HuH-7.5 (cell line): ENCODE data around the gene PABPC3.
A peak's percentile ranks its signal among the peaks of the same experiment; 100 is the strongest.

Experiments
- DNase-seq: peaks from one replicate; pipeline ENCODE4 v3.0.0; 2011; ENCODE audit warnings: low spot score

The PABPC3 gene

DNA sequence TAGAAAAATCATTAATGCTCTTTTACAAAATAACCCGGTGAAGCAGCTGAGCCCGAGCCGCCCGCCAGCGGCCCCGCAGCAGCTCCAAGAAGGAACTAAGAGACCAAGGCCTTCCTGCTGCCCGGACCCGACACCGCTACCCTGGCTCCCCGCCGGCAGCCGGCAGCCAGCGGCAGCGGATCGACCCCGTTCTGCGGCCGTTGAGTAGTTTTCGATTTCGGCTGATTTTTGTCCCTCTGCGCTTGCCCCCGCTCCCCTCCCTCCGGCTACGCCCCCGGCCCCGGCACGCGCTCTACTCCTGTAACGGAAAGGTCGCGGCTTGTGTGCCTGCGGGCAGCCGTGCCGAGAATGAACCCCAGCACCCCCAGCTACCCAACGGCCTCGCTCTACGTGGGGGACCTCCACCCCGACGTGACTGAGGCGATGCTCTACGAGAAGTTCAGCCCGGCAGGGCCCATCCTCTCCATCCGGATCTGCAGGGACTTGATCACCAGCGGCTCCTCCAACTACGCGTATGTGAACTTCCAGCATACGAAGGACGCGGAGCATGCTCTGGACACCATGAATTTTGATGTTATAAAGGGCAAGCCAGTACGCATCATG, at the start of gene PABPC3:
PABPC3 (plus strand) TSS at position 286 of the 603 bp plus-strand sequence; CDS start at position 349, 63 bp downstream.
- DNase-seq, result no peak

DNA sequence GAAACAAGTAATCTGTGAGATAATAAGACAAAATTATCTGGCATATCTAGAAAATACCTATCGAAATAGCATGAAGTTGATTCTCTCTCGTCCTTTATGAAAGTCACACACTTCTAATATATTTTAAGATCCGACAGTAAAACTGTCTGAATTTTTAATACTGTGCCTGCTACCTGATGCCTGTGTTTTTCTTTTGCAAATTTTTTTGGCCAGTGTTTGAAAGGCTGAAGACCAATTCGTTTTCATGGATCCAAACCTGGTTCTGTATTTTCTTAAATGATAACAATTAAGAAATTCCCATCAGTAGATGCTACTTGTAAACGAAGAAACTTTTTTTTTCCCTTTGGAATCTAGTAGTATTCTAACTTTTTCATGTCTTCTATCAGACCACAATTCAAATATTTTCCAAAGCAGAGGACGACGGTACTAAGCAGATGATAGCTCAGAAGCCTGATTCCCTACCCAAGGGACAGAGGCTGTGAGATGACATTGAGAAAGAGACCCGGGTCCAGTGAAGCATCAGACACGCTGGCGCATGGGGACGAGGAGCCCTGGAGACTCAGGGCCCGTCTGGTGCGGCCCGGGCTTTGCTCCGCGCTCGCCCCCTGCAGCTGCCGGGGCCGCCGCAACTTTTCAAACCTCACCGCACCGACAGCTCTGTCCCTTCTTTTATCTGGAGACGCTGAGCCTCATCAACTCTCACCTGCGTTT, 49.5 kb upstream of the PABPC3 start:
- DNase-seq, result no peak

DNA sequence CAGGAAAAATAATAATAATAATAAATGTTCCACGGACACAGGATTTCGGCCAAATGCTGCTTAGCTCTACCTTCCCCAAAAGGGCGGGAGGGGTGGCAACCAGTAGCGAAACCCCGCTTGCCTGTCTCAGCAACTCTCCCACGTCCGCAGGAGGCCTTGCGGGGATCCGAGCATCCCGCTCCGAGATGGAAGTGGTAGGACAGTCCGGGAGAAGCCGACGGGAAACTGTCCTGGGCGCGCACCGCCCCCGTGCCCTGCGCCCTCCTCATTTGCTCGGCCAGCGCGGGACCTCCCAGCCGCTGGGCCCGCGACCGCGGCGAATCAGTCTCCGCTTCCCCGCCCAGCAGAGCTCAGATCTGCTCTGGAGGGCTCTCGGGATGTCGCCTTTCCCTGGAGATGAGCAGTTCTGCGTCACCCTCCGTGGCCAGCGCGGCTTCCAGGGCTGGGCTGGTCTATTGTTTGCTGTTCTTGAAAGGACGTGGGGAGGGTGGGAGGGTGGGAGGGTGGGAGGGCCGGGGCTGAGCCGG, 48.9 kb upstream of the PABPC3 start:
- DNase-seq, result no peak

DNA sequence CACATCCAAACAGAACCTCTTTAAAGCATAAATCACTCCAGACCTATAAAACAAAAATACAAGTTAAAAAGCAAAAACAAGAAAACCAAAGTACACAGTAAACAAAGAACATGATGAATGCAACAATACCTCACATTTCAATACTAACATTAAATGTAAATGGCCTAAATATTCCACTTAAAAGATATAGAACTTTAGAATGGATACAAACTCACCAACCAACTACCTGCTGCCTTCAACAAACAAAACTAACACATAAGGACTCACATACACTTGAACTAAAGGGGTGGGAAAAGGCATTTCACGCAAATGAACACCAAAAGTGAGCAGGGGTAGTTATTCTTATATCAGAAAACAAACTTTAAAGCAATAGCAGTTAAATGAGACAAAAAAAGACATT, 44.9 kb upstream of the PABPC3 start:
- no peak for DNase-seq

DNA sequence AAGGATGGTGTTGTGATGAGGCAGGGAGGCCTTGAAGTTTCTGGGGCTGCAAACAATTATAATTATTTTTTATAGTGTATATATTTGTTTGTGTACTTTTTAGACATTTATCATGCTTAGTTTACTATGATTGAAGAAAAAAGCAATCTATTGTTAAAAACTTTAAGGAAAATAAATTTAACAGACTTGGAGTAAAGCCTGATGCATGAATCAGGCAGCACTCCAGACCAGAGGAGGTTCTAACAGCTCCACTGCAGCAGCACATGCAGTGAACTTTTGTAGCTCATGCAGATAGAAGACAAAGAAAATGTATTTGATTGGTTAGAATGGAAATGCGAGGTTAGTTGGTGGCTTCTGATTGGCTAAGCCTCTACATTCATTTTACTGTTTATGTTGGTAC, 36.8 kb upstream of the PABPC3 start:
- DNase-seq, result no peak

DNA sequence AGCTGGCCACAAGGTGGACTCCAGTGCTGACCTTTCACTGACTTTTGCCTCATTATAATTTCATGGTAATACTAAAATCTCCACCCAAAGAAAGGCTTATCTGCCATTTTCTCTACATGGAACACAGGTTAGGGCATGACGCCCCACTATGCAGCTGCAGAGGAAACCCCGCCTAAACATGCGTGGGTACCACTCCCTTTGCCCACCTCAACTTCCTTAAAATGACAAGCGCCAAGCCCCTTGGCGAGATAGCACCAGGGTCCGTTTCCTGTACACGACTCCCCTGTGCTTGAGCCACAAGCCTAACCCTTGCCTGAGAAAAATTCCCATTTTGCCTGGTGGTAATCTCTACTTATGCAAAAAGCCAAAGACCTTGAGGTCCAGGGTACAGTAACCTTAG, 36.0 kb upstream of the PABPC3 start:
- no peak for DNase-seq

DNA sequence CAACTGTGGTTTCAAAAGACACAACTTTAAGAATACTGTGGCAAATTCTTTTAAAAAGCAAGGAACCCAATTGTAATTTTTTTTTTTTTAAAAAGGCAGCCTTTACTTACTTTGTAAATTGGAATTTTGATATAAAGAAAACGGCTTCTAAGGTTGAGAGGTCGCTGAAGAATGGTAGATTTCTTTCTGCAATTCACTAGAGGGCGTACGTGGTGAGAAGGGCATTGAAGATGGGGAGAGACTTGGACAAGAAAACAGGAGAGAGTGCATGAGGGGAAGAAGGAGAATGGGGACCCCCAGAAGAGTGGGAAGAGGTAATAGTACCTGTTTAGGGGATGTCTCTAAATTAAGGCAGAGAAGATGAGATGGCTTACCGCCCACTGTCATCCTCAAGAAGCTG, 33.5 kb upstream of the PABPC3 start:
- no peak for DNase-seq

DNA sequence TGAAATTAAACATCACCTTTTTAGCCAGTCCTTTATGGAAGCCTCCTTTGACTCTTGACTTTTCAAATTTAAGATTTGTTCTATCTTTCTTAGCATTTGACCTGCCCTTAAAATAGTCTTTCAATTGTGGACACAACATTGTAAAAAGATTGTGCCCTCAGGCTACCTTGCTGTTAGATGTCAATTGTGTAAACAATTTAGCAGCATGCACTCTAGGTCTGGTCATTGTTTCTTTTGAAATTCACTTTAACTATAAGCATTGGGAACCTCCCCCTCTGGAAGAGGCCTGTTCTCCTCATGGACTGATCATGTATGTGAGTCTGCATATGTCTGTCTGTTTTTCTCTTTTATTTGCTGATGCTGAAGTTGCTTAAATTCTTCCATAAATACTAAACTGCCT, 31.5 kb upstream of the PABPC3 start:
- DNase-seq, result no peak

DNA sequence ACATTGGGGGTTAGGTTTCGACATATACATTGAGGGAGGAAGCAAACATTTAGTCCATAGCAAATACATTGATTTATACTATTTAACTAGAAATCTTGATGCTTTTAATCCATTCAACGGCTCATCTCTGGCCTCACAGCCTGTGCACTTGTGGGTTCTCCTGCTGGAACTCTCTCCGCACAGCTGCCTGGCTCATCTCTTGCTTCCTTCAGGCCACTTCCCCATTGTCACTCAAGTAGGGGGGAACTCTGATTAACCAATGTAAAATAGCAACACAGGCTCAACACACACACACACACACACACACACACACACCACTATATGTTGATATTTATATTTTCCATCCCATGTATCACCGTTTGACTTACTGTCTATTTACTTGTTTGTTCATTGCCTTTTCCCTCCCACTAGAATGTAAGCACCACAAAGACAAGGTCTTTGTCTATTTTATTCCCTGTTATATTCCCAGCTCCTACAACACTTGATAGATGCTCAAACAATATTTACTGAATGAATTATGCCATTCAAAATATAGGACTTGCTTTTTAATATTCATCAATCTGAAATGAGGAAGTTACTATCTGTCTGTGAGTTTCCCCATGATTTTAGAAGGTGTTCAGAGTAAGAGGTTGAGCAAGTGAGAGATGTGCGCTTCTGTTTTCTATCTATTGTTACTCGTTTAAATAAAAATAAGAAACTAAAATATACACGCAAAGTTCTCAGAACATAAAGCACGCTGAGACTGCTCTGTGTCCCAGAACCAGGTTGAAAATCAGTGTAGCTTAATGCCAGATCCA, 29.8 kb upstream of the PABPC3 start:
- no peak for DNase-seq

DNA sequence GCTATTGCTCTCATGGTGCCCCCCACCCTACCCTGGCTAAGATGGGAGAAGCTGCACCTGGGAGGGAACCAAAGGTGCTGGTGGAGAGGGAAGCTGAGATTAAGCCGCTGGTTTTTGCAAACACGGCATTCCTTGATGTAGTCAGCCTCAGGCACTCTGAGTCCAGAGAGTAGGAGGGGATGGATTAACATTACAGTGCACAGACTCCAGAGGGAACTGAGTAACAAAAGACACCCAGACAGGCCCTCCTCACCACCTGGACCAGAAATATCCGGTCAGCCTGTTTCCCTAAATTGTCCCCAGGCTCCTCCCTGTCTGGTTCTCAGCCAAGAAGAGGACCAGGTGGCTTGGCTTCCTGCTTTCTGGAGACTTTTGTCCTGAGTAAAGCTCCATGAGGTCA, 28.9 kb upstream of the PABPC3 start:
- no peak for DNase-seq

DNA sequence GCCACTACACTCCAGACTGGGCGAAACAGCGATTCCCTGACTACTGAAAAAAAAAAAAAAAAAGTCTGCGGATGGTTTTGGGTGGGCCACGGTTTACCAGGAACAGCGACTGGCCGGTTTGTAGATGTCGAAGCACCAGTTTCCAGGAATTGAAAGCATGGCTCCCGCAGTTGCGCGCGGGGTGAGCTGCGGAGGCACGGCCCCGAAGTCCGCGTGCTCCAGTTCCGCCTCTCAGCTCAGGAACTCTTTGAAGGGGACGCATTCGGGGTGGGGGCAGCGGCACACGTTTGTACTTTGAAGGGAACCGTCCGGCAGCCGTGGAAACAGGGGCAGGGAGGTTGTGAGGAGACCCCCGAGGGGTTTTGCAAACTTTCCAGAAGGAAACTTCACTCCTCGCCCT, 27.1 kb upstream of the PABPC3 start:
- no peak for DNase-seq

DNA sequence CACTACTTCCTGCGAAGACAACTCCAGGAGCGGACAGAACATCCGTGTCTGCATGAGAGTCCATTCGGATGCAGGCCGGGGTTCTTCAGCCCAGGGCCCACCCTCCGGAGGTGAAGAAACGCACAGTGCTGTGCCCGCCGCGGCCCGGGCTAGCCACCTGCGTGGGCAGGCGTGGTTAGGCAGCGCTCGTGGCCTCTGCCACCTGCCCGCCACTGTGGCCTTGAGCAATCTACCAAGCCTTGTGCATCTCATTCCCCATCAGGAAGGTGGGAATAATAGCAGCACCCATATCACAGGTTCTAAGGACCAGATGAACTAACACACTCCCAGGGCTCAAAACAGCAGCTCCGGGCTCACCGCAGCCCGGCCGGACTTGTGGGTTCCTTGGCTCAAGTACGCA, 26.7 kb upstream of the PABPC3 start:
- no peak for DNase-seq

DNA sequence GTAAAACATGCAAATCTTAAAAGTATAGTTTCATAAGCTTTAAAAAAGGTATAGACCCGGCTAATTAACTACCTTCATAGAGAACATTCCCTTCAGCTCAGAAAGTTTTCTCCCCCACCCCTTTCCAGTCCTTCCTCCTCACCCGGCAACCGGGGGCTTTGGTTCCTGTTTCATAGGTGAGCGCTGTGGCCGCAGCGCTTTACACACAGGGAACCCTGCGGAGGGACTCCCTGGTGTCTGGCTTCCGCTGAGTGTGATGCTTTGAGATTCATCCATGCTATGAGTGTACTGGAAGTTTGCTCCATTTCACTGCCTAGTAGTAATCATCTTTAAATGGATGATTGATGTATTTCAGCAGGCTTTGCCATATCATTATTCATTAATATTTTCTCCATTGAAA, 26.0 kb upstream of the PABPC3 start:
- DNase-seq, result no peak

DNA sequence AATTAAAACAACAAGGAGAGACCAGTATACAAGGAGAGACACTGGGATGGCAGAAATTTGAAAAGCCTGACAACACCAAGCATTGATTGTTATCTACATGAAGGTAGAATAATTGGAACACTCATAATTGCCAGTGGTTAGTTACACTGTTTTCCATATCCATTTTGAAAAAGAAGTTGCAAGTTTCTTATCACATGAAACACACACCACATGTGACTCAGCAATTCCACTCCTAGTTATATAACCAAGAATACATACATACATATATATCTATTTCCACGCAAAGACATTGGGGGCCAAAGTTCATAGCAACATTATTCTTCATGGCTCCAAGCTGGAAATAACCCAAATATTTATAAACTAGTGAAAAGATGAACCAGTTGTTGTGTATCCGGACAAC, 15.2 kb upstream of the PABPC3 start:
- DNase-seq, result no peak

DNA sequence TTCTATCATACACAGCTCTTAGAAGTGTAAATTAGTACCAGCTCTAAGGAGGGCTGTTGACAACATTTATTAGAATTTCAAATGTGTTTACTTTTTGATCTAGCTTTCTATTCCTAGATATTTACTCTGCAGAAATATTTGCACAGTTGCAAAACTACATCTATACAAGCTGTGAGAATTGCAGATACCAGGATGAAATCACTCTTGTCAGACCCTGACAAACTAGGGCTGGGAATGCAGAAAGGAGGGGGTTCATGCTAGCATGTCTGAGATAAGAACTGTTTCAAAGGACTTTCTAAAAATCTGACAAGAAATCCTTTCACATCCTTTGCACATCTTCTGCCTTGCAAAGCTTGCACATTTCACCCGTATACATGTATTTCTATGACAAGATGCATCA, 11.8 kb upstream of the PABPC3 start:
- DNase-seq, result no peak

DNA sequence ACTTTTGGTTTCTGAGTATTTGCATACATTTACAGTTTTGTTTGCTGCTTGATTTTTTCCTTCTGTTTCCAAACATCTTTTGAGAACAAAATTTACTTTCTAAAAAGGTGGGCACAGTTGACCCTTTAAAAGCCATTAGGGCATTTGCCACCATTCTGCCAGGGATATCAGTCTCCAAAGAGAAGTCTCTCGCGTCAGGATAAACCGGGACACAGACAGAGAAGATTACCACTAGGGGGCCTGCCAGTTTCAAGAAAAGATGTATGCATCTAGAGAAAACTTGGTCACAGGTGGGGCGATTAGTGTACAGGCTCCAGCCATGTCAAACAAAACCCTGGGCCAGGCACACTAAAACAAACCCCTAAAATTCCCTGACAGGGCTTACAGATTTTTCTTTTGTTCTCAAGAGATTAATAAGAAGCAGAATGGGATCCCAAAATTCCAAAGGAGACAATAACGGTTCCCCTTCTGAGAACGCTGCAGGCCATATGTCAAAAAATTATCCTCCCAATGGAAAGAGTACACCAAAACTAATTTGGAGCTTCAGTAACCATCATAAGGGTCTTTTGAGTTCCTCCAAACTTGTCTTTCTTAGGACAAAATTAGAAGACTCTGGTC, 10.7 kb upstream of the PABPC3 start:
- DNase-seq, result peak; percentile 18

DNA sequence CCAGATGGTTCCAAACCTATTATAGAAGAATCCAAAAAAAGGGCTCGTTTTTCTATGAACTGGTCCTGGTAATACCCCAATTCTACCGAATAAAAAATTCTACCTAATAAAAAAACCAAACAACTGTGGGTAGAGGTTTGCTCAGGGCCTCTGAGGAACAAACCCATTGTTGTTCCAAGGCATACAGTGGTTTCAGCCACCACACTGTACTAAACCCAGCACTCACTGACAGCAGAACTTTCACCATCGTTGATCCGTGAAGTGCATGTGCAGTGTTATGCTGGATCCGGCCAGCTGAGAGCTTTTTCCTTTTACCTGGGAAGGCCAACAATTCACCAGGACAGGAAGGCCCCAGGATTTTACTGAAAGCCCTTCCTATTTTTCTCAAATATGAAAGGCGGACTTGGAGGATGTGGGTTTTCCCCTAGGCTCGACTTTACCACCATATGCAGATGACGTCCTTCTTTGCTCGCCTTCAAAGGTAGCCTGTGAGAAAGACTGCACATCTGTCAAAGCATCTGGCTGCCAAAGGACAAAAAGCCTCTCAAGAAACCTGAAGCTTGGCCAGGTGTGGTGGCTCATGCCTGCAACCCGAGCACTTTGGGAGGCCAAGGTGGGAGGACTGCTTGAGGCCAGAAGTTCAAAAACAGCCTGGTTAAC, 7.2 kb upstream of the PABPC3 start:
- no peak for DNase-seq

DNA sequence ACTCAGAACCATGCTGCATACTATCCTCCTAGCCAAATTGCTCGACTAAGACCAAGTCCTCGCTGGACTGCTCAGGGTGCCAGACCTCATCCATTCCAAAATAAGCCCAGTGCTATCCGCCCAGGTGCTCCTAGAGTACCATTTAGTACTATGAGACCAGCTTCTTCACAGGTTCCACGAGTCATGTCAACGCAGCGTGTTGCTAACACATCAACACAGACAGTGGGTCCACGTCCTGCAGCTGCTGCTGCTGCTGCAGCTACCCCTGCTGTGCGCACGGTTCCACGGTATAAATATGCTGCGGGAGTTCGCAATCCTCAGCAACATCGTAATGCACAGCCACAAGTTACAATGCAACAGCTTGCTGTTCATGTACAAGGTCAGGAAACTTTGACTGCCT, 1.5 kb downstream of the PABPC3 start:
- DNase-seq, result no peak

DNA sequence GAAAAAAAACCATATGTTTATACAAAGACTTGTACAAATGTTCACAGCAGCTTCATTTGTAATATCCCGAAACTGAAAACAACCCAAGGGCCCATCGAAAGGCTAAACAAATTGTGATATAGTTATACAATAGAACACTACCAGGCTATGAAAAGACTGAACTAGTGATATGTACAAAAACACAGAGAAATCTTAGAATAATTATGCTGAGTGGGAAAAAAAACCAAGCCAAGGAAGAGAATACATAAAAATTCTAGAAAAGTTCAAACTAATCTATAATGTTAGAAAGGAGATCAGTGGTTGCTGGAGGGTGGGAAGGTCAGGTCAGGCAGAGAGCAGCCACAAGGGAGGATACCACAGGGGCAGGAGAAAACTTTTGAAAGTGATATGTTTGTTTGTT, 7.8 kb downstream of the PABPC3 start:
- no peak for DNase-seq

DNA sequence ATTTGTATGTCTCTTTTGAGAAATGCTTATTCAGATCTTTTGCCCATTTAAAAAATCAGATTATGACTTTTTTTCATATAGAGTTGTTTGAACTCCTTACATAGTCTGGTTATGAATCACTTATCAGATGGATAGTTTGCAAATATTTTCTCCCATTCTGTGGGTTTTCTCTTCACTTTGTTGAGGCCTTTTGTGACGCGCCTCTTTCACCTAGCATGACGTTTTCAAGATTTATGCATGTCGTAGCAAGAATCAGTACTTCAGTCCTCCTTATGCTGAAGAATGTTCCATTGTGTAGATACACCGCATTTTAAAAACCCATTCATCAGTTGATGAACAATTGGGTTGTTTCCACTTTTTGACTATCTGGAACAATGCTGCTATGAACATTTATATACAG, 13.4 kb downstream of the PABPC3 start:
- no peak for DNase-seq

DNA sequence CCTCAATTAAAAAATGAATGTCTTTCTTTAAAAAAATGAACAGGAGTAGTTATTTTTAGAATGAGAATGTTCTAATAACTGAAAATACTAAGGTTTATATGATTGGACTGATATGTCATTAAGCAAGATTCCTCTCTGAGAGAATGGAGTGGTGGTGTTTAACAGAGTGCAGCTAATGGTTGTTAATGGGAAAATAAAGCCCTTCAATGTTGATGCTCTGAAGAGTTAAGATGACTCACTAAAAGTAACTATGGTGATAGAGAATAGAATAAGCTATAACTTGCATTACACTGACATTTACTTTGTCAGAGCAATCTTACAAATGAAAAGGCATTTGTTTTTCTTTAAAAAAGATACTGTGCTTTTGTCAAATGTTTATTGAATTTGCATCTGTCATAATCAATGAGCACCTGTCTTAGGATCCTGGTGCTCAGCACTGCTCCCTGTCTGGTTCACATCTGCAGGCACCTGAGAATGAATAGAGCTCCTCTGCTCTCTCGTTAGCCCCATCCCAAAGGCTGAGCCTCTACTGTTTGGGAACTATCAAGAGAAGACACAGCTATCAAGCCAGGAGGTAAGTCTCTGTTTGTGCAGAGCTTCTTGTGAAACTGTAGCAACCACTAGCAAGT, 15.1 kb downstream of the PABPC3 start:
- no peak for DNase-seq

DNA sequence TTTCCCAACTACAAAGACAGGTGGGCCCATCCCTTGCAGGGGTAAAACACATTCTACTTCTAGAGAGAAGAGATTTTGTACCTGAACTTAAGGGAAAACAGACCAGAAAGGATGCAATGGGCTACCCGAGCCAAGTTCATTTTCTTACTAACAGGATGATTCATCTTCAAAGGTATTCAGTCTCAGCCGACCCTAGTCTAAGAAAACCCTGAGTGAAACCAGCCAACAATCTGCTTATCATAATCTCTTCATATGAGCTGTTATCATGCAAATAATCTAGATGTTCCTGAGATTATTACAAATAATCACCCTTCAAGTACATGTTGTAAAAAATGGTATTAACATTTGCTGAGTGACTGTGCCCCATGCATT, 15.6 kb downstream of the PABPC3 start:
- DNase-seq, result no peak
